Measurements from ENCODE around the gene ATP13A3.

The ATP13A3 gene

DNA sequence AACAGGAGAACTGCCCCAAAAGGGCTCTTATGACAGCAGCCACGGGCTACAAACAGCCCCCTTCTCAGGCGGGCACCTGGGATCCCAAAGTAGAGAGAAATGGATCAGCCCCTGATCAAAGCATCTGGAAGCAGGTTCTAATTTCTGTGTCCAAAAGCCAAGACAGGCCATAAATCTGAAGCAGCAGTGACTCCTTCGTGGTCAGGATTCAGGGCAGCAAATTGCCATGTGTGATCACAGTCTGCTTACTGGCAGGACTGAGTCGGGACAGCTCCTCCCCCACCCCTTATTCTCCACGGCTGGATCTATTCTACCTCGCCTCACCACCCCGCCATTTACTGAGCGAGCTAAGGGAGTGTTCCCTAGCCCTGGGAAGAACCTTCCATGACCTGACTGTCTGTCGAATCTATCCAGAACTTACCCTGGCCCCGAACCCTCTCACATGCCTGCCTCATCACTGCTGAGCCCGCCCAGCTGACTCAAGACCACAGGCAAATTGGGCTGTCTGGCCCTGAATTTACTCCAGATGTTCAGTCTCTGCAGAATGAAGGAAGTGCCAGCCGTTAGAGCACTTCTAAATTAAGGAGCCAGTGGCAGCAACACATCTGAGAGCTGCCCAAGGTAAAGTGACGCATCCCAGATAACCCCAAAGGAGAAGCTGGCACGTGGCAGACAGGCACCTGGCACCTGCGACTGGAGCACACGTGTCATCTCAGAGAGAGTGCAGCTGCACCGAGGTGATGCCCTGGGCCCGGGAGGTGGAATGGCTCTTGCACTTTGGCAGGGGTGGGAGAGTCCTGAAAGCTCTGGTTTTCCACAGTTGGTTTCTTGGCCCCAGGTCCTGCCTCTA is 118.6 kb downstream of the ATP13A3 start:
- no peak for DNase-seq

DNA sequence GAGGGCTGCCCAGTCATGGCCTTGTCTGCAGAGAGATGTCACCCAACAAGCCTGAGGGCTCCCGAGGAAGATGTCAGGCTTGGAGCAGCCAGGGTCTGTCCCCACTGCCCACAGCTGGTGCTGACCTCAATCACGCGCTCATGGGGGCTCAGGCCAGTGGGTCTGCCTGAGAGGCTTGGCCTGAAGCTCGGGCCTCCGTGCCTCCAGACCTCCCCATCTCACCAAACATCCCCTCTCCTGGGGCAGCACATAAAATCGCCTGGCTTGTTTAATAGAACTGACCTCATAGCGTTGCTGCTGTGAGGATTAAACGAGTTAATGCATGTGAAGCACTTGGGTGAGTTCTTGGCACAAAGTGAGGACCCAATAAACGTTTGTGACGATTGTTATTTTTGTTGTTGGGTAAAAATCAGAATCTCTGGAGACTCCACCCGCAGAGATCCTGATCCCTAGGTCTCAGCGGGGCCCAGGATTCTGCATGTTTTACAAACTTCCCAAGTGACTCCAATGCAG is 120.8 kb downstream of the ATP13A3 start:
- no peak for DNase-seq

- DNase-seq = no peak
Measured at GRCh38 chr3:194365526-194365925, 121.3 kb downstream of the ATP13A3 start.

GRCh38 chr3:194364652-194365434 is 122.0 kb downstream of the ATP13A3 start:
- DNase-seq = no peak

DNA sequence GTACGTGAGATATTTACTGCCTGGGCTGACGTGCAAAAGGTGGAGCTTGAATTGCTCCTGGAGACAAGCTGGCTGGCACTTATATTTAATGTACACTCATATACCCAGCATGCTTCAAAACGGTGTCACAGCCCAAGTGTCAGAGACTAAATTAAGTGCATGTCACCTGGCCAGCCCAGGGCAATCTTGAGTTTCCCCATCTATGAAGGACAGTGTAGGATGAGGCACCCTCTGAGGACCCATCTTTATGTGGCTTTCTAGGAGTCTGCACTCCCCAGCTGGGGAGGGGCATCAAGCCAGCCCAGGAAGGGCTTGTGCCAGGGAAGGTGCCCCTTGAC is 122.5 kb downstream of the ATP13A3 start:
- DNase-seq = no peak

GRCh38 chr3:194360568-194360967 is 126.2 kb downstream of the ATP13A3 start:
- DNase-seq = no peak

DNA sequence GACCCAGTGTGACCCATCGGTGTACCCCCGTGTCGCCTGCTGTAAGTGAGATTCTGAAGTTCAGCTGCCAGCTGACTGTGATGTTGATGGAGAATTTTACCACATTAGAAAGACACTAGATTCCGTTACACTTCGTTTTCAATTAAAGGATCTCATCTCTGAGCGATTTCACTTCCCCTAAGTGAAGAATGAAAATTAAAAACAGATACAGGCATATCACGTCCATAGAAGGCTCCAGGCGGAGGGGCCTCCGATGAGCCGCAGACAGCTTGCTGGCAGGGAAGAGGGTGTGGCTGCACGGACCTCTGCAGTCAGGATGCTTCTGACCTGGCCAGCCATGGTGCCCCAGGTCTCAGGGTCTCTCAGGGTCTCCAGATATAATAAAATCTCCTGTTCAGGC is 129.1 kb downstream of the ATP13A3 start:
- DNase-seq = no peak

- no peak for DNase-seq
Measured at GRCh38 chr3:194355379-194355778, 131.4 kb downstream of the ATP13A3 start.

DNA sequence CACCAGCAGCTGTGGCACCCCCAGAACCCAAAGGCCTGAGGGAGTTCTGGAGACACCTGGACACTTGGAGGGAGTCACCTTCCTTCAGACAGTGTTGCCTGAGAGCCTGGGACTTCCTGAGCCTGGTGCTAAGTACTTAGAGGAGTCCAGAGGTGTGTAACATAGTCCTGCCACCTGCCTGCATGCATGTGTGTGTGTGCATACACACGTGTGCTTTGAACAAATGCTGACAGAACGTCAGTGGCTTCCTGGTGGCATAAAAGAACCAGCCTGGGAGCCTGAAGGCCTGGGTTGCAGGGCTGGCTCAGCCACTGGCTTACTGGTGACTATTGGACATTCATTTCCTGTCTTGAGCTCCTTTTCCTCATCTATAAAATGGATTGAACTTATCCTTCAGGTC is 132.5 kb downstream of the ATP13A3 start:
- no peak for DNase-seq

All from stimulated activated CD4-positive, alpha-beta T cell treated with anti-CD3 and anti-CD28 coated beads, Interleukin-2, amount 100 ng/mL, for 24 hours (primary cell).